A549 treated with ZK216348 at 1 μM for 4 hours (cell line): ENCODE results near the gene NUP107. TPM values are rescaled to one million over a fixed set of nuclear protein-coding genes. Genes with fewer than 3 reads are reported as not detected.

Source experiments
- total RNA-seq: library from RNA; stranded (reverse); fragments of 200-300 nt; extraction: Qiagen RNA extraction; gene quantifications from 5 replicates; pipeline ENCODE4 v1.2.3, GENCODE V29; 2022; ENCODE audit warnings: low read depth

NUP107 gene
- total RNA-seq = 51.4 to 90.6 TPM (median 67.0 TPM) in 5 replicates

GRCh38 chr12:68686595-68687521 is at the start of gene NUP107:
Gene NUP107, plus strand, starts transcription at chr12:68686978. Its CDS starts 88 bp downstream, at chr12:68687066.

GRCh38 chr12:68745904-68746571 is 59.3 kb downstream of the NUP107 start, which contains the start of gene SLC35E3:
Gene SLC35E3, plus strand, starts transcription at chr12:68746176. Its CDS starts 202 bp downstream, at chr12:68746378.

Other genes starting within 250 kb of the NUP107 start
- 169 to 296 TPM (median 173 TPM) in 5 replicates for gene RAP1B, start 76.1 kb upstream of the NUP107 start, total RNA-seq
- gene SLC35E3, start 59.2 kb downstream of the NUP107 start, total RNA-seq = 12.7 to 17.5 TPM (median 13.9 TPM) in 5 replicates
- gene MDM2, start 121.2 kb downstream of the NUP107 start, total RNA-seq = 29.0 to 64.3 TPM (median 54.2 TPM) in 5 replicates
- gene CPM, start 246.2 kb downstream of the NUP107 start, total RNA-seq = 4.9 to 10.1 TPM (median 6.1 TPM) in 5 replicates